C4-2B (cell line): Measurements from ENCODE around the gene SLC35A3.

Source experiments
- ZFX ChIP-seq: fragments of 450-650 bp; IDR thresholded peaks from 2 replicates; pipeline ENCODE4 v1.6.1; 2017
- TF ChIP-seq, protein P1 (sequence below): fragments of 450-650 bp; conservative IDR thresholded peaks from 2 replicates; pipeline ENCODE4 v1.5.1; 2017; ENCODE audit warnings: mild to moderate bottlenecking

- TF ChIP-seq, protein P1, sequence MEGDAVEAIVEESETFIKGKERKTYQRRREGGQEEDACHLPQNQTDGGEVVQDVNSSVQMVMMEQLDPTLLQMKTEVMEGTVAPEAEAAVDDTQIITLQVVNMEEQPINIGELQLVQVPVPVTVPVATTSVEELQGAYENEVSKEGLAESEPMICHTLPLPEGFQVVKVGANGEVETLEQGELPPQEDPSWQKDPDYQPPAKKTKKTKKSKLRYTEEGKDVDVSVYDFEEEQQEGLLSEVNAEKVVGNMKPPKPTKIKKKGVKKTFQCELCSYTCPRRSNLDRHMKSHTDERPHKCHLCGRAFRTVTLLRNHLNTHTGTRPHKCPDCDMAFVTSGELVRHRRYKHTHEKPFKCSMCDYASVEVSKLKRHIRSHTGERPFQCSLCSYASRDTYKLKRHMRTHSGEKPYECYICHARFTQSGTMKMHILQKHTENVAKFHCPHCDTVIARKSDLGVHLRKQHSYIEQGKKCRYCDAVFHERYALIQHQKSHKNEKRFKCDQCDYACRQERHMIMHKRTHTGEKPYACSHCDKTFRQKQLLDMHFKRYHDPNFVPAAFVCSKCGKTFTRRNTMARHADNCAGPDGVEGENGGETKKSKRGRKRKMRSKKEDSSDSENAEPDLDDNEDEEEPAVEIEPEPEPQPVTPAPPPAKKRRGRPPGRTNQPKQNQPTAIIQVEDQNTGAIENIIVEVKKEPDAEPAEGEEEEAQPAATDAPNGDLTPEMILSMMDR: no peak
- TF ChIP-seq ZFX: no peak
Observed at GRCh38 chr1:99965646-99966375, 4.0 kb upstream of the SLC35A3 start.
